PFSK-1 (cell line): ENCODE data around the gene SAFB.

Source experiments
- POLR2AphosphoS5 ChIP-seq: IDR thresholded peaks from 2 replicates; pipeline ENCODE4 v1.6.1; 2012; ENCODE audit warnings: low read depth, mild to moderate bottlenecking, control low read depth, low read length, moderate library complexity
- REST ChIP-seq, 2 experiments: IDR thresholded peaks; 2 replicates each; pipeline versions ENCODE4 v1.6.1 to v1.8.0; 2011 to 2012; ENCODE audit warnings: low read depth in 2 of 2, low read length in 2 of 2, control low read depth in 1 of 2, inconsistent platforms in 1 of 2, mild to moderate bottlenecking in 1 of 2, moderate library complexity in 1 of 2; ENCODE audit not compliant: insufficient read depth in 1 of 2
- SIN3A ChIP-seq: IDR thresholded peaks from 2 replicates; pipeline ENCODE4 v1.6.1; 2012; ENCODE audit warnings: mild to moderate bottlenecking, low read length, moderate library complexity, borderline replicate concordance; ENCODE audit not compliant: insufficient read depth
- TAF1 ChIP-seq: IDR thresholded peaks from 2 replicates; pipeline ENCODE4 v1.6.1; 2012; ENCODE audit warnings: low read length, control low read depth, borderline replicate concordance; ENCODE audit not compliant: insufficient read depth

GRCh38 chr19:5579286-5579685 lies 43.6 kb upstream of the SAFB start:
- TF ChIP-seq REST (IDR thresholded peaks at IDR 0.05; ENCODE audit: insufficient read depth in 1 of 2, low read depth in 2 of 2, low read length in 2 of 2) (no peak), SIN3A (no peak), POLR2AphosphoS5 (no peak), TAF1 (no peak)
